B cell (primary cell): ENCODE data around the gene CD99L2. TPM values are rescaled to one million over a fixed set of nuclear protein-coding genes. Genes with fewer than 3 reads are reported as not detected.
"Not testable (repeated sequence)": the region's sequence is repeated elsewhere in the genome, so short reads cannot be mapped to it uniquely, and the experiment has no call there.

Experiments used
- ATAC-seq: fragments of 200-7000 bp; cut with Tn5 transposase; one replicate; pipeline ENCODE4 v1.10.0; 2021; ENCODE audit warnings: low read depth, mild to moderate bottlenecking, moderate number of reproducible peaks, moderate library complexity
- CTCF ChIA-PET: fragments of 350-600 bp; sonication (Branson Sonifier 250); formaldehyde crosslinking; loops from one replicate; lab custom pipeline; 2021; ENCODE audit warnings: antibody characterized with exemption, inconsistent platforms; lab: Charles Lee
- POLR2A ChIA-PET: fragments of 350-600 bp; sonication (Branson Sonifier 250); formaldehyde crosslinking; loops from one replicate; lab custom pipeline; 2021; ENCODE audit warnings: antibody characterized with exemption; lab: Charles Lee
- DNase-seq: peaks from one replicate; pipeline ENCODE4 v3.0.0; 2013
- H2AFZ ChIP-seq: 2 replicates; pipeline ENCODE4 v1.6.1; 2012; ENCODE audit warnings: mild to moderate bottlenecking, low read depth, low read length; ENCODE audit not compliant: insufficient read depth, poor library complexity, severe bottlenecking
- H3K27ac ChIP-seq, 2 donors: 1 replicate in 1 of 2; 2 replicates in 1 of 2; pipeline ENCODE4 v1.5.1; 2012 to 2013; ENCODE audit warnings: low read length in 2 of 2, mild to moderate bottlenecking in 2 of 2, moderate library complexity in 1 of 2
- H3K27me3 ChIP-seq, 4 experiments: fragments of 200-600 bp in 1 of 4; sonication (generic) in 1 of 4; replicated peaks in 1 of 4; 1 replicate in 2 of 4; 2 replicates in 2 of 4; pipeline versions ENCODE4 v1.6.1 to v1.7.0; 2013 to 2016; ENCODE audit warnings: low read length in 3 of 4, mild to moderate bottlenecking in 2 of 4, mixed read lengths in 1 of 4, moderate library complexity in 1 of 4; ENCODE audit not compliant: insufficient read depth in 4 of 4, control insufficient read depth in 3 of 4; ENCODE audit errors: control extremely low read depth in 1 of 4
- H3K36me3 ChIP-seq, 2 experiments: replicated peaks in 1 of 2; 1 replicate in 1 of 2; 2 replicates in 1 of 2; pipeline versions ENCODE4 v1.6.1 to v1.7.1; 2013; ENCODE audit warnings: low read length in 1 of 2; ENCODE audit not compliant: insufficient read depth in 2 of 2, control insufficient read depth in 1 of 2; ENCODE audit errors: control extremely low read depth in 1 of 2, extremely low read depth in 1 of 2
- H3K4me1 ChIP-seq, 2 donors: fragments of 200-600 bp in 1 of 2; sonication (generic) in 1 of 2; 1 replicate in 1 of 2; 2 replicates in 1 of 2; pipeline versions ENCODE4 v1.5.1 to v1.6.1; 2013 to 2017; ENCODE audit warnings: low read length in 2 of 2; ENCODE audit not compliant: control insufficient read depth in 2 of 2, insufficient read depth in 2 of 2
- H3K4me2 ChIP-seq: replicated peaks from 2 replicates; pipeline ENCODE3; 2012; ENCODE audit warnings: mild to moderate bottlenecking, low read depth, low read length; ENCODE audit not compliant: poor library complexity, severe bottlenecking
- H3K4me3 ChIP-seq, 5 experiments: fragments of 200-600 bp in 1 of 5; sonication (generic) in 1 of 5; 1 replicate in 3 of 5; 2 replicates in 2 of 5; pipeline versions ENCODE4 v1.5.1 to v1.7.0; 2011 to 2016; ENCODE audit warnings: low read length in 4 of 5, mild to moderate bottlenecking in 4 of 5, low read depth in 2 of 5, control low read depth in 1 of 5, moderate library complexity in 1 of 5; ENCODE audit not compliant: insufficient read depth in 1 of 5; ENCODE audit errors: control extremely low read depth in 1 of 5, extremely low read depth in 1 of 5
- H3K79me2 ChIP-seq: fragments of 200-600 bp; sonication (generic); one replicate; pipeline ENCODE4 v1.6.0; 2016; ENCODE audit warnings: low read length; ENCODE audit not compliant: control insufficient read depth, insufficient read depth
- H3K9ac ChIP-seq: fragments of 200-600 bp; sonication (generic); 2 replicates; pipeline ENCODE4 v1.6.1; 2017; ENCODE audit warnings: mild to moderate bottlenecking, low read length, moderate library complexity
- H3K9me3 ChIP-seq, 3 donors: one replicate each; pipeline versions ENCODE4 v1.6.1 to v1.7.1; 2013; ENCODE audit warnings: low read length in 2 of 3; ENCODE audit not compliant: control insufficient read depth in 2 of 3, insufficient read depth in 1 of 3; ENCODE audit errors: control extremely low read depth in 1 of 3
- H4K20me1 ChIP-seq: 2 replicates; pipeline ENCODE4 v1.6.0; 2012; ENCODE audit warnings: mild to moderate bottlenecking, low read length; ENCODE audit not compliant: insufficient read depth, control insufficient read depth, poor library complexity, severe bottlenecking
- H3K27ac Mint-ChIP-seq: one replicate; pipeline ENCODE4 v1.8.0; 2021; ENCODE audit warnings: mixed read lengths
- H3K27me3 Mint-ChIP-seq: one replicate; pipeline ENCODE4 v1.8.0; 2021; ENCODE audit warnings: mixed read lengths
- H3K4me1 Mint-ChIP-seq: one replicate; pipeline ENCODE4 v1.8.0; 2021; ENCODE audit warnings: mixed read lengths
- H3K4me3 Mint-ChIP-seq: one replicate; pipeline ENCODE4 v1.8.0; 2021; ENCODE audit warnings: mixed read lengths
- H3K9me3 Mint-ChIP-seq: one replicate; pipeline ENCODE4 v1.8.0; 2022; ENCODE audit warnings: mixed read lengths; ENCODE audit not compliant: insufficient read depth
- CTCF ChIP-seq: fragments of 200-600 bp; IDR thresholded peaks from one replicate; pipeline ENCODE4 v1.8.0; 2022; ENCODE audit warnings: antibody characterized with exemption, mild to moderate bottlenecking
- EZH2 ChIP-seq: IDR thresholded peaks from 2 replicates; pipeline ENCODE4 v1.6.1; 2012; ENCODE audit warnings: borderline replicate concordance, low read depth, mild to moderate bottlenecking, moderate library complexity, low read length; ENCODE audit not compliant: insufficient read depth, poor library complexity, severe bottlenecking
- WGBS: methylation state at CpG from one replicate; pipeline ENCODE4 v1.1.5; 2013; ENCODE audit warnings: missing lambda C conversion rate; ENCODE audit not compliant: insufficient coverage; 5-methylcytosine and 5-hydroxymethylcytosine counted together
- intact Hi-C: fragments of 100-400 bp; cut with micrococcal nuclease; formaldehyde crosslinking; loops from one replicate; pipeline ENCODE4 v1.10.0; 2022
- polyA plus RNA-seq: library from polyadenylated mRNA; depleted of rRNA; stranded (reverse); fragments of >200 nt; gene quantifications from 2 replicates; pipeline ENCODE4 v1.2.3, GENCODE V29; 2012
- total RNA-seq, 2 donors: library from RNA; stranded (reverse); fragments of 120-200 nt in 1 of 2; gene quantifications; 1 replicate in 1 of 2; 2 replicates in 1 of 2; pipeline versions ENCODE4 v1.2.3 to v1.2.4, GENCODE V29; 2013 to 2022

CD99L2 gene
- total and polyA plus RNA-seq, 2 donors (not counting 1 experiment from before 2014, with no cell fraction given) = 8.7 to 17.8 TPM

- Mint-ChIP-seq H3K27ac (no peak overlapping the region), H3K9me3 (peaks cover 2% of the 10 kb centered on the region), H3K27me3 (no peaks in the 10 kb centered on the region), H3K4me3 (no peak overlapping the region), H3K4me1 (no peaks in the 10 kb centered on the region)
- WGBS = no CpG with 5 or more reads among the region's 1 CpG
- intact Hi-C loops = no loop called here
- DNase-seq (no peak), ATAC-seq (no peak)
- peaks cover 1 to 6% of the 10 kb centered on the region in 2 experiments for H3K36me3 ChIP-seq
- H3K4me2 ChIP-seq = no peak overlapping the region
- no peak overlapping the region for H2AFZ ChIP-seq
- H3K4me1 ChIP-seq = no peaks in the 10 kb centered on the region
- no peaks in the 10 kb centered on the region for H3K79me2 ChIP-seq
- H3K9me3 ChIP-seq = no peaks in the 10 kb centered on the region
- POLR2A ChIA-PET = no interaction called here
- H3K9ac ChIP-seq = no peak overlapping the region
- no peak overlapping the region for H3K4me3 ChIP-seq
- H4K20me1 ChIP-seq = no peaks in the 10 kb centered on the region
- CTCF ChIA-PET = no interaction called here
- no peak for TF ChIP-seq CTCF
- TF ChIP-seq EZH2 = no peak
- H3K27me3 ChIP-seq = no peaks in the 10 kb centered on the region
- no peak overlapping the region for H3K27ac ChIP-seq
These were observed 66.6 kb downstream of the CD99L2 start for GRCh38 chrX:150831863-150832262.

DNA sequence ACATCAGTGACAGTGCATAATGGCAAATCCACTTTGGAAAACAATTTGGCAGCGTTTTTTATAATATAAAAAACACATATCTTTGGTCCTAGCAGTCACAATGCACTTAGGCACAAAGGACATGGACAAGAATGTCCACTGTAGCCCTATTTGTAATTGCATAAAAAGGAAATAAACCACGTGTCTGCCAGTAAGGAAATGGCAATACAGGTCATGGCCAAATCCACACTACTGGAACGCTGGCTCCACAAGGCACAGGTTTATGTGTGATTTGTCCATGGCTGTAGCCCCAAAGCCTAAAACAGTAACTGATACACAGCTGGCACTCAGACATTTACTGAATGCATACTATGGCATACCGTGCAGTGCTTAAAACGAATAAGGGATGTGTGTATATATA, 69.7 kb downstream of the CD99L2 start:
- Mint-ChIP-seq H3K4me1 (no peaks in the 10 kb centered on the region), H3K4me3 (no peak overlapping the region), H3K27me3 (no peaks in the 10 kb centered on the region), H3K27ac (no peak overlapping the region), H3K9me3 (peaks cover 2% of the 10 kb centered on the region)
- Histone ChIP-seq H3K36me3 (peaks cover 1 to 6% of the 10 kb centered on the region in 2 experiments), H2AFZ (no peak overlapping the region), H3K4me3 (no peak overlapping the region), H3K9ac (no peak overlapping the region), H3K27me3 (no peaks in the 10 kb centered on the region), H3K9me3 (peaks cover 0 to 2% (median 0%) of the 10 kb centered on the region in 3 donors), H3K4me1 (no peaks in the 10 kb centered on the region), H3K27ac (no peak overlapping the region), H4K20me1 (no peaks in the 10 kb centered on the region), H3K79me2 (no peaks in the 10 kb centered on the region), H3K4me2 (no peak overlapping the region)
- ATAC-seq (no peak), DNase-seq (no peak)
- CTCF ChIA-PET = no interaction called here
- no peak for TF ChIP-seq EZH2
- no CpG with 5 or more reads among the region's 5 CpGs for WGBS
- intact Hi-C loops = no loop called here
- POLR2A ChIA-PET = no interaction called here

GRCh38 chrX:150824352-150824751, 74.1 kb downstream of the CD99L2 start:
- intact Hi-C loops, H3K9me3 Mint-ChIP-seq, H3K4me3 ChIP-seq, H3K9ac ChIP-seq, H3K27me3 Mint-ChIP-seq, POLR2A ChIA-PET, H3K4me1 Mint-ChIP-seq, H4K20me1 ChIP-seq, H3K27ac ChIP-seq, ATAC-seq, H3K4me3 Mint-ChIP-seq, H3K27me3 ChIP-seq, H3K9me3 ChIP-seq, H3K4me2 ChIP-seq, DNase-seq, H2AFZ ChIP-seq, H3K36me3 ChIP-seq, CTCF ChIA-PET, H3K27ac Mint-ChIP-seq, H3K79me2 ChIP-seq, H3K4me1 ChIP-seq: not testable (repeated sequence)
